Medulla oblongata (tissue), 1 donor: ENCODE data around the gene TP53TG3.
"Not testable (repeated sequence)": the region's sequence is repeated elsewhere in the genome, so short reads cannot be mapped to it uniquely, and the experiment has no call there.

Experiments
- DNase-seq: peaks from one replicate; pipeline ENCODE4 v3.0.0-alpha.2; 2015; ENCODE audit errors: extremely low spot score

TP53TG3 gene, protein sequence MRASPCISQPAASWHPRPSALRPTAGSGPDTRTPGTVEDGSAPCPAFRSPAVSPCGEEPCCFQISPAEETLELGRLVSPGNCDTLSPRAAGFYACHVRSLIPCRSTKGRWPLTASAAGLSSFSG

DNA sequence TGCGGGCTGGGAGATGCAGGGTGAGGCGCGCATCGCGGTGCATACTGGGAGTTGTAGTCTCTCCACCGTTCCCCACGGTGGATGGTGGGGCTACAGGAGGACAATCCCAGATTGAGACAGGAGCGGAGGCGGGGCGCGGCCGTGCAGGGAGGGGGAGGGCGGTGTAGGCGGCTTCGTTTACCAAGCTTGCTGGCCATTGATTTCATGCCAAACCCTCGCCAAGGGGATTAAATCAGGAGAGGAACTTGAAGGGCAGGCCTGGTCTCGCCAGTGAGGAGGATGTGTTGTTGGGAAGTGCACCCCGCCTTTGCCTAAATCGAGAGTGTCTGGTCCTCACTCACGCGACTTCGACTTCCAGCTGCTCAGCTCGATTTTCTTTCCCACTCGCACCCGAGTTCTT is at the start of gene TP53TG3:
Gene TP53TG3, minus strand, starts transcription at position 101 of the 400 bp plus-strand sequence. Its CDS starts 68 bp downstream, at position 33.
- not testable (repeated sequence) for DNase-seq

DNA sequence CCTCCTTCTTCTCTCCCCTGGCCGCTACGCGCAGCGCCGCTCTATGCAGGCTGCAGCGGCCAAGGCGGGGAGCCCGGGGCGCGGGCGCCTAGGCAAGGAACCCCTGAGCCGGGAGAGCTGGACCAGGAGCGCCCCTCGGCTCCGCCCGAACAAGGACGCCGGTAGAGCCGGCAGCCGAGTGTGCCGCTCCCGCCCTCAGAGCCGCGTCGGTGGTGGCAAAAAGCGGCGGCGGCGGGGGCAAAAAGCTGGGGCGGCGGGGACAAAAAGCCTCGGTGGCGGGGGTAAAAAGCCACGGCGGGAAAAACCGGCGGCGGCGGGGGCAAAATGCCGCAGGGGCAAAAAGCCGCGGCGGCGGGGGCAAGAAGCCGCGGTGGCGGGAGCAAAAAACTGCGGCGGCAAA is 25.1 kb downstream of the TP53TG3 start:
- DNase-seq, result not testable (repeated sequence)

DNA sequence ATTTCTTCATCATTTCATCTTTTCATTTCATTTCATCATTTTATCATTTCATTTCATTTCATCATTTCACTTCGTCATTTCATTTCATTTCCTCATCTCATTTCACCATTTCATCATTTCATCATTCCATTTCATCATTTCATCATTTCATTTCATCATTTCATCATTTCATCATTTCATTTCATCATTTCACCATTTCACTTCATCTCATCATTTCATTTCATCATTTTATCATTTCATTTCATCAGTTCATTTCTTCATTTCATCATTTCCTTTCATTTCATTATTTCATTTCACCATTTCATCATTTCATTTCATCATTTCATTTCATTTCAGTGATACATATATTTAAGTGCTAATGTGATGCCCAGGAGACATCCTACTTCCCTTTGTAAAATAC is 28.4 kb downstream of the TP53TG3 start:
- DNase-seq, result not testable (repeated sequence)

DNA sequence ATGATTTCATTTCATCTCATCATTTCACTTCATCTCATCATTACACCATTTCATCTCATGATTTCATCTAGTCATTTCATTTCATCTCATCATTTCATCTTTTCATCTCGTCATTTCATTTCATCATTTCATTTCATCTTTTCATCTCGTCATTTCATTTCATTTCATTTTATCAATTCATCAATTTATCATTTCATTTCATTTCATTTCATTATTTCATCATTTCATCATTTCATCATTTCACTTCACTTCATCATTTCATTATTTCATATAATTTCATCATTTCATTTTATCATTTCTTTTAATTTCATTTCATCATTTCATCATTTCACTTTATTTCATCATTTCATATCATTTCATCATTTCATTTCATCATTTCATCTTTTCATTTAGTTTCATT is 29.2 kb downstream of the TP53TG3 start:
- DNase-seq, result not testable (repeated sequence)

DNA sequence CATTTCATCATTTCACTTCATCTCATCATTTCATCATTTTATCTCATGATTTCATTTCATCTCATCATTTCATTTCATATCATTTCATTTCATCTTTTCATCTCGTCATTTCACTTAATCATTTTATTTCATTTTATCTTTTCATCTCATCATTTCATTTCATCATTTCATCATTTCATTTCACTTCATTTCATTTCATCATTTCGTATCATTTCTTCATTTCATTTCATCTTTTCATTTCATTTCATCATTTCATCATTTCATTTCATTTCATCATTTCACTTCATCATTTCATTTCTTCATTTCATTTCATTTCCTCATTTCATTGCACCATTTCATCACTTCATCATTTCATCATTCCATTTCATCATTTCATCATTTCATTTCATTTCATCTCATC is 29.8 kb downstream of the TP53TG3 start:
- not testable (repeated sequence) for DNase-seq

DNA sequence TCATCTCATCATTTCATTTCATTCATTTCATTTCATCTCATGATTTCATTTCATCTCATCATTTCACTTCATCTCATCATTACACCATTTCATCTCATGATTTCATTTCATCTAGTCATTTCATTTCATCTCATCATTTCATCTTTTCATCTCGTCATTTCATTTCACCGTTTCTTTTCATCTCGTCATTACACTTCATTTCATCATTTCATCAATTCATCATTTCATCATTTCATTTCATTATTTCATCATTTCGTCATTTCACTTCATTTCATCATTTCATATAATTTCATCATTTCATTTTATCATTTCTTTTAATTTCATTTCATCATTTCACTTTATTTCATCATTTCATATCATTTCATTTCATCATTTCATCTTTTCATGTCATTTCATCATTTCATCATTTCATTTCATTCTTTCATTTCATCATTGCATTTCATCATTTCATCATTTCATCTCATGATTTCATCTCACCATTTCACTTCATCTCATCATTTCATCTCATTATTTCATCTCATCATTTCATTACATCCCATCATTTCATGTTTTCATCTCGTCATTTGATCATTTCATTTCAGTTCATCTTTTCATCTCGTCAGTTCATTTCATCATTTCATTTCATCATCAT is 30.6 kb downstream of the TP53TG3 start:
- not testable (repeated sequence) for DNase-seq

DNA sequence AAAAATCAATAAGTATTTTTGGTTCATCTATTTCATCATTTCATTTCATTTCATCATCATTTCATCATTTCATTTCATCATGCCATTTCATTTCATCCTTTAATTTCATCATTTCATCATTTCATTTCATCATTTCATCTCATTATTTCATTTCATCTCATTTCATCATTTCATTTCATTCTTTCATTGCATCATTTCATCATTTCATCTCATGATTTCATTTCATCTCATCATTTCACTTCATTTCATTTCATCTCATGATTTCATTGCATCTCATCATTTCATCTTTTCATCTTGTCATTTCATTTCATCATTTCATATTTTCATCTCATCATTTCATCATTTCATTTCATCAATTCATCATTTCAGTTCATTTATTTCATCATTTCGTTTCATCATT is 31.2 kb downstream of the TP53TG3 start:
- DNase-seq, result not testable (repeated sequence)

DNA sequence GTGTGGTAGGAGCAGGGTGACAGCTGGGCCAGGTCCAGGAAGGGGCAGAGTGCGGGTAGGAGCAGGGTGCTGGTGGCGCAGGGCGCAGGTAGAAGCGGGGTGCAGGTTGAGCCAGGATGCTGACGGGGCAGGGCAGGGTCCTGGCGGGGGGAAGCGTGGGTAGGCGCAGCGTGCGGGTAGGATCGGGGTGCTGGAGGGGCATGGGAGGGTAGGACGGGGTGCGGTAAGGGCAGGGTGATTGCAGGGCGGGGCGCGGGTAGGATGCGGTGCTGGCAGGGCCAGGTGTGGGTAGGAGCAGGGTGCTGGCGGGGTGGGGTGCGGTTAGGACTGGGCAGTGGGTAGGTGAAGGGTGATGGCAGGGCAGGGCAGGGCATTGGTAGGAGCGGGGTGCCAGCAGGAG is 38.4 kb downstream of the TP53TG3 start:
- not testable (repeated sequence) for DNase-seq

DNA sequence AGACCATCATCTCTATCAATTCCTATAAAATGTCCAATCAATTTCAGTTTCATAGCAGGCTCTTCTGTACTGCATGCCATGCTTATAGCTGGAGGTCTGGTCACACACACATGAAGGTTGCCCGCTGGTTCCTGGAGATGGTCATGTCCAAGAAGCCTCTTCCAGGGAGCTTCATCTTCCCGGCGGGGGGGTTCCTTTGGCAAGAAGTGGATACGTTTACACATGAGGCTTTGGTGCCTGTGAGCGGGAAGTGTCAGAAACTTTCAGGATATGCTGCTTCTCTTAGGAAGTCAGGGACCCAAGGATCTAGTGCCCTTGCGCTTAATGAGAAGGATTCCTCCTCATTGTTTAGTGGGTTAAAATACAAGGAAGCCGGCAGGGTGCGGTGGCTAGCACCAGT is 43.9 kb downstream of the TP53TG3 start:
- not testable (repeated sequence) for DNase-seq
